GM19239 (cell line): Measurements from ENCODE around the gene SEMA6A.

Experiments
- DNase-seq: peaks from one replicate; pipeline ENCODE4 v3.0.0; 2011; ENCODE audit warnings: low spot score; ENCODE audit not compliant: insufficient read length
- FAIRE-seq: peaks from 2 replicates; lab custom pipeline; 2011; peaks lifted over from hg19 to GRCh38; lab: Jason Lieb, UNC

SEMA6A gene, protein sequence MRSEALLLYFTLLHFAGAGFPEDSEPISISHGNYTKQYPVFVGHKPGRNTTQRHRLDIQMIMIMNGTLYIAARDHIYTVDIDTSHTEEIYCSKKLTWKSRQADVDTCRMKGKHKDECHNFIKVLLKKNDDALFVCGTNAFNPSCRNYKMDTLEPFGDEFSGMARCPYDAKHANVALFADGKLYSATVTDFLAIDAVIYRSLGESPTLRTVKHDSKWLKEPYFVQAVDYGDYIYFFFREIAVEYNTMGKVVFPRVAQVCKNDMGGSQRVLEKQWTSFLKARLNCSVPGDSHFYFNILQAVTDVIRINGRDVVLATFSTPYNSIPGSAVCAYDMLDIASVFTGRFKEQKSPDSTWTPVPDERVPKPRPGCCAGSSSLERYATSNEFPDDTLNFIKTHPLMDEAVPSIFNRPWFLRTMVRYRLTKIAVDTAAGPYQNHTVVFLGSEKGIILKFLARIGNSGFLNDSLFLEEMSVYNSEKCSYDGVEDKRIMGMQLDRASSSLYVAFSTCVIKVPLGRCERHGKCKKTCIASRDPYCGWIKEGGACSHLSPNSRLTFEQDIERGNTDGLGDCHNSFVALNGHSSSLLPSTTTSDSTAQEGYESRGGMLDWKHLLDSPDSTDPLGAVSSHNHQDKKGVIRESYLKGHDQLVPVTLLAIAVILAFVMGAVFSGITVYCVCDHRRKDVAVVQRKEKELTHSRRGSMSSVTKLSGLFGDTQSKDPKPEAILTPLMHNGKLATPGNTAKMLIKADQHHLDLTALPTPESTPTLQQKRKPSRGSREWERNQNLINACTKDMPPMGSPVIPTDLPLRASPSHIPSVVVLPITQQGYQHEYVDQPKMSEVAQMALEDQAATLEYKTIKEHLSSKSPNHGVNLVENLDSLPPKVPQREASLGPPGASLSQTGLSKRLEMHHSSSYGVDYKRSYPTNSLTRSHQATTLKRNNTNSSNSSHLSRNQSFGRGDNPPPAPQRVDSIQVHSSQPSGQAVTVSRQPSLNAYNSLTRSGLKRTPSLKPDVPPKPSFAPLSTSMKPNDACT

GRCh38 chr5:116574367-116575325 lies at the start of gene SEMA6A:
TSS of gene SEMA6A (minus strand) at chr5:116574823. CDS start at chr5:116504944, 69,879 bp downstream.
- DNase-seq: peak; percentile 57
- FAIRE-seq: peak; percentile 97

DNA sequence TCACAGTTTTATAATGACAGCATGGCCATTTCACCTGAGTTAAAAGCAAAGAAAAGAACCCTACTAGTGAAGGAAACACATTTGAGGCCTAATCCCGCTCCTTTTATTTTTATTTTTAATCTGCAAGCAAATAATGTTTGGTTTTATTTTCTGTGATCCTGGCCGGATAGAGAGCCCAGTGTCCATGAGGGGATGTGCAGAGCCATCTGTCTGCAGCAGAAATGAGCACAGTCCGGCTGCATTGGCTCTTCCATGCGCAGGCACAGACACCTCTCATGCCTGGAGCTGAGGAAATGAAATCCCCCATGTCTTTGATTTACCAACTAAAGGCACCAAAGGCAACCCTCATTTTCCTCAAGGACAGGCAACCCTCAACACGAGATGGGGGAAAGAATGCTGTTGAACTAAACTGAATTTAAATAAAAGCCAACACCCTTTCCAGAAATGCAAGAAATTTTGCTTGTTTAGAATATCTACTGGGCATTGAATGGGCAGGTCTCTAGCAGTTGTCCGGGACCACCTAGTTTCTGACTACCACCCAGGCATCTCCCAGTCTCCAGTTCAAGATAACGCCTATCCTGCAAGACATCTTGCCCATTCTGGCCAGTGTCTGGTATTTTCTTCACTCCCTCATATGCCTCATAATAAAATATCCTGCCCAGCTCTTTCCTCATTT lies 47.9 kb upstream of the SEMA6A start:
- no peak for DNase-seq
- FAIRE-seq: no peak

- FAIRE-seq (no peak), DNase-seq (no peak)
Measured at GRCh38 chr5:116621599-116621998, 47.0 kb upstream of the SEMA6A start.

- no peak for FAIRE-seq
Measured at GRCh38 chr5:116616876-116617275, 42.3 kb upstream of the SEMA6A start.

GRCh38 chr5:116614603-116614920 lies 39.9 kb upstream of the SEMA6A start:
- FAIRE-seq (no peak), DNase-seq (no peak)

More at GRCh38 chr5:116616876-116617275, 42.3 kb upstream of the SEMA6A start:
- DNase-seq: no peak

GRCh38 chr5:116613445-116613844 lies 38.8 kb upstream of the SEMA6A start:
- DNase-seq (no peak), FAIRE-seq (peak; percentile 31)

GRCh38 chr5:116612431-116612830 lies 37.8 kb upstream of the SEMA6A start:
- no peak for DNase-seq
- FAIRE-seq: no peak

- FAIRE-seq: no peak
- no peak for DNase-seq
Measured at GRCh38 chr5:116605310-116606070, 30.9 kb upstream of the SEMA6A start.

GRCh38 chr5:116604805-116605204 lies 30.2 kb upstream of the SEMA6A start:
- DNase-seq (no peak), FAIRE-seq (no peak)

- no peak for DNase-seq
- FAIRE-seq: no peak
Measured at GRCh38 chr5:116600876-116601275, 26.3 kb upstream of the SEMA6A start.

GRCh38 chr5:116598911-116599310 lies 24.3 kb upstream of the SEMA6A start:
- FAIRE-seq (no peak), DNase-seq (no peak)

GRCh38 chr5:116595498-116595897 lies 20.9 kb upstream of the SEMA6A start:
- FAIRE-seq (no peak), DNase-seq (no peak)

DNA sequence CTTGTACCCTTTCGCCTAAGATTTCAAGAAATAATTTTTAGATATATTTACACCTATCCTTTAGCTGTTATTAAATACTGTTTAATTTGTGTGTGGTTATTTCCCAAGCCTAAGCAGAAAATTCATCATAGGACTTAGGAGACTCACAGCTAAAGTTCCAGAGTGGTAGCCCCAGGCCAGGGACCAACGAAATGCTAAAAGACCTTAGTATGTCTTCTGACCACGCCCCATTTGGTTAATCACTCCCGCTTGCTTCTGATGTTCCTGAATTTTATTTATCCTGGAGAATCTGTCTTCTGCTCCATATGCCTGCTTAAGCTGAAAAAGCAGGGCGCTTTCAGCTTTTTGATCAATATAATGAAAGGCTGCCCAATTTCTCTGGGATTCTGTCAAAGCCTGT lies 18.7 kb upstream of the SEMA6A start:
- no peak for FAIRE-seq

GRCh38 chr5:116585227-116585626 lies 10.6 kb upstream of the SEMA6A start:
- no peak for DNase-seq
- peak; percentile 4 for FAIRE-seq

More for the DNA sequence above, 18.7 kb upstream of the SEMA6A start:
- no peak for DNase-seq

DNA sequence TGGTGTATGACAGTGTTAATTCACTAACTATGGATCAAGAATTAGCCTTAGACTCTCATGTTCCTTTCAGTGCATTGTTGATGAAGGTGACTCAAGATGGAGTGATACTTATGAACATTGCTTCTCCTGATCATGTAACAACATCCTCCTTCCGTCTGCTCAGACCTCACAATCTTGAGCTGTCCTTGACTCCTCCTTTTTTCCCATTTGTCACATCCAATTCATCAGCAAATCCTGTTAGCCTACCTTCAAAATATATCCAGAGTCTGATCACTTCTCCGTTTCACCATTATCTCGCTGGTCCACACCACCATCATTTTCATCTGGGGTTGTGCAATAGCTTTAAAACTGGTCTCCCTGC lies 9.2 kb upstream of the SEMA6A start:
- DNase-seq: no peak
- no peak for FAIRE-seq

DNA sequence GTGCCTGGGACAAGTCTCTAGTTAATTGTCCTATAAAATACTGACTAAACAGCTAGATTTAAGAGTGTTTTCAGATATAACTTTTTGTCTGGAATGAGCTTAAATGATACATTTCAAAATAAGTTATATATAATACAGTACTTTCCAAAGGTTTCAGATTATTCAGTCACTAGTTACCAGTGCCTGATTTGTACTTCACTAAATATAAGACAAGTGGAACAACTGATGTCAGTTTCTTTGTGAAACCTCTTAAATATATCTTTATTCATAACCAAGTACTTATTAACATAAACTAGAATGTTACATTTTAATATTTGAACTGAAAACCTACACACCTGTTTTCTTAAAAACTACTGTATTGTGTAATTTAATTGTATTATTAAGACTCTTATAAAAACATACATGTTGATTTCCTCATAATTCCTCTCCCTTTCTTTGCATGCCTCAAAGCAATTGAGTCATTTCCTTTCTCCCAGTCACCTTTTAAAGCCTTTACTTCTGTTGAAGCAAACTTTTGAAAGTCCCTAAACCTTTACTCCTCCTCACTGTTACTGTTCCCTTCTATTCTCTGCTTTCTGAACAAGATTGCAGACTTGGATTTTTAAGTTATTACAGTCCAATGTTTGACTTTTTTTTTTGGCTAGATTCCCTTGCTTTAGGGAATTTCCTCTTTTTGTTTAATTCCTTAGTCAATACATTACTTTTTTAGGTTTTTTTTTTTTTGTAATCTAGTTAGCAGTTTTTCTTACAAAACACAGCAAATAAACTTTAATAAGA lies 8.7 kb upstream of the SEMA6A start:
- FAIRE-seq: peak; percentile 72

GRCh38 chr5:116581910-116582309 lies 7.3 kb upstream of the SEMA6A start:
- FAIRE-seq (no peak), DNase-seq (no peak)

More for the DNA sequence above, 8.7 kb upstream of the SEMA6A start:
- no peak for DNase-seq

- DNase-seq: no peak
- FAIRE-seq: no peak
Measured at GRCh38 chr5:116579144-116579543, 4.5 kb upstream of the SEMA6A start.
